Hair follicle dermal papilla cell (primary cell): ENCODE data around the gene CNN2. TPM values are rescaled to one million over a fixed set of nuclear protein-coding genes. Genes with fewer than 3 reads are reported as not detected.
A peak's percentile ranks its signal among the peaks of the same experiment; 100 is the strongest.

ENCODE experiments used
- small RNA-seq: library from RNA; depleted of rRNA; stranded (forward); fragments of <200 nt; gene quantifications from one replicate; pipeline ENCODE3, GENCODE V24; 2012
- total RNA-seq: library from RNA; depleted of rRNA; stranded (reverse); fragments of >200 nt; gene quantifications from 2 replicates; pipeline ENCODE4 v1.2.3, GENCODE V29; 2012

Gene CNN2
- 745 and 827 TPM in 2 replicates for total RNA-seq

DNA sequence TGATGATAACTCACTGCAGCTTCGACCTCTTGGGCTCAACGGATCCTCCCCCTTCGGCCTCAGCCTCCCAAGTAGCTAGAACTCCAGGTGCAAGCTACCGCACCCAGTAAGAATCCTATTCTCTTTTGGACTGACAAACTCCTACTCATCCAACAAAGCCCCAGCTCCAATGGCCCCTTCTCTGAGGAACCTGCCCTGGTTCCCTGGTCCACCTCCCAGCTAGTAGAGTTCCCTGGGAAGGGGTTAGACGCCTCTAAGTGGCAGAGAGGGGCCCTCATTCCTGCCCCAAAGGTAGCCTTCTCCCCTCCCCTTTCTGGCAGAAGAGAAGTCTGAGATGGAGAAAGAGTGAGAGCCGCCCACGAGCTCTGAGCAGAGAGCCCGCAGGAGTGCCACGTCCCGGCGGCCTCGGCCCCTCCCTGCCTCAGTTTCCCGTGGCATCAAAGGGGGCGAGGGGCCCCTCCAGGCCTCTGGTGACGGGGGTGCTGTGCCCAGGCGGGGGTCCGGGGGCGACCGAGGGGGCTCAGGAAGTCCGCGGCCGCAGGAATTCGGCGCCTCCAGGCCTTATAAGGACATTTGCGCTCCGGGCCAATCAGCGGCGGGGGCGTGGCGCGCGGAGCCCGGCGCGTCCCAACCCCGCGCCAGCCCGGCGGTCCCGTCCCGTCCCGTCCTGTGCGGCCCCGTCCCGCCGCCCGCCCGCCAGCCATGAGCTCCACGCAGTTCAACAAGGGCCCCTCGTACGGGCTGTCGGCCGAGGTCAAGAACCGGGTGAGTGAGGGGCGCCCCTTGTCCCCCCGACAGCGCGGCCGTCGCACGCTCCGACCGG lies at the start of gene CNN2:
Gene CNN2, plus strand, starts transcription at position 649 of the 823 bp plus-strand sequence. Its CDS starts 54 bp downstream, at position 703.

DNA sequence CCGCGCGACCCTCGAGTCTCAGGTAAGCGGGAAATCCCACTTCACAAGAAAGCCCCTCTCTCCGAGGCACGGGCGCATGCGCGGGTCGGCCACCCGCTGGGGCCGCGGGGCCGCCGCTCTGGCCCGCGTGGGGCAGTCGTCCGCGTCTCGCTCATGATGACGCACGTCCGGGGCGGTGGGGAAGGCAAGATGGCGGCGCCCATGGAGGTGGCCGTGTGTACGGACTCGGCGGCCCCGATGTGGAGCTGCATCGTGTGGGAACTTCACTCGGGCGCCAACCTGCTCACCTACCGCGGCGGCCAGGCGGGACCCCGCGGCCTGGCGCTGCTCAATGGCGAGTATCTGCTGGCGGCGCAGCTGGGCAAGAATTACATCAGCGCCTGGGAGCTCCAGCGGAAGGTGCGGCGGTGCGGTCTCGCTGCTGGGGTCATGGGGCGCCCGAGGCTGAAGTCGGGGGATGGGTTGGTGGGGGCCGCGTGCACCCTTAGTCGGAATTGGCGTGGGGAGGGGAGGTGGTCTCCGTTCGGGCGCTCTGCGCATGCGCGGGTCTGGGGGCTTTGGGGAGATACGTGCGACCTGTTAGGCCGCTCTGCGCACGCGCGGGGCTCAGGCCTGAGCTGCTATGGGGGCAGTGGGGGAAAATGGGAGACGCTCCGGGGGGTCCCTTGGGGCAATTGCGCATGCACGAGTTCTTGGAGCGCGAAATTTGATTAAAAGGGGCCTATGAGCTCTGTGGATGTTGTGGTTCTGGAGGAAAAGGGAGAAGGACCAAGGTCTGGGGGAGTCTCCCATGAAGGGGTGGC lies 42.0 kb upstream of the CNN2 start, which contains the start of gene WDR18:
Gene WDR18, plus strand, starts transcription at position 181 of the 803 bp plus-strand sequence. Its CDS starts 9 bp downstream, at position 190.

DNA sequence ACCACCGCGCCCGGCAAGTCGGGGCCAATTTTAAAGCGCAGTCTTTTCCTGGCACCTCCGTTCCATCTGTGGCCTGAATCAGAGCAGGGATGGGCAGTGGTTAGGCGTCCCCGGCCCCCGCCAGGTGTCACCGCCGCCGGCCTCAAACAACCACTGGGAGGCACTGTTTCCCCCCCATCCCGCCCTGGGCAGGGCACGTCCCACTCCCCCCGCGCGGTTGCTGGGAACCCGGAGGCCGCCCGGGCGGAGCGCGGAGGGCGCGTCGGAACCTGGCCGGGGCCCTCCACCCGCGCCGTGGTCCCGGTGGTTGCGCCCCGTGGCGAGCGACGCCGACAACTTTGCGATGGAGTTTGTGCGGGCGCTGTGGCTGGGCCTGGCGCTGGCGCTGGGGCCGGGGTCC lies 26.3 kb upstream of the CNN2 start, which contains the start of gene GRIN3B:
Gene GRIN3B, plus strand, starts transcription at position 325 of the 400 bp plus-strand sequence. Its CDS starts 19 bp downstream, at position 344.

DNA sequence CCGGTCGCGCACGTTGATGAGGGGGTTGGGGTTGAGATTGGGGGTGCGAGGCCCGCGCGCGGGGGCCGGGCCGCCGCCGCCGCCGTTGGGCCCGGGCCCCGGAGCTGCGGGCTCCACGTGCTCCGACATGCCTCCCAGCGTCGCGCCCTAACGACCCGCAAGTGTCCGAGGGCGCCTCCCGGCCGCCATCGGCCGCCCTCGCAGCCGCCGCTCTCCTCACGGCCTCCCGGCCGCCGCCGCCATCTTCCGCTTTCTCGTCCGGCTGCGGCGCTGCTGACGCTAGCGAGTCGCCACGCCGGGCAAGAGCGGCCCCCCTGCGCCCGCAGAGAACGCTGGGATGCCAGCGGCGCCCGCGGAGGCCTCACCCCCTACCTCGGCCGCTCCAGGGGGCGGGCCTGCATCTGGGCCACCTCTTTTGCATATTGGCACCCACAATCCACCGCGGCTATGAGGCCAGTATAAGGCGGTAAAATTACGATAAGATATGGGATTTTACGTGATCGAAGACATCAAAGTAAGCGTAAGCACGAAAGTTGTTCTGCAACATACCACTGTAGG lies 5.5 kb upstream of the CNN2 start, which contains the start of gene TMEM259:
Gene TMEM259, minus strand, starts transcription at position 256 of the 558 bp plus-strand sequence. Its CDS starts 127 bp downstream, at position 129.

DNA sequence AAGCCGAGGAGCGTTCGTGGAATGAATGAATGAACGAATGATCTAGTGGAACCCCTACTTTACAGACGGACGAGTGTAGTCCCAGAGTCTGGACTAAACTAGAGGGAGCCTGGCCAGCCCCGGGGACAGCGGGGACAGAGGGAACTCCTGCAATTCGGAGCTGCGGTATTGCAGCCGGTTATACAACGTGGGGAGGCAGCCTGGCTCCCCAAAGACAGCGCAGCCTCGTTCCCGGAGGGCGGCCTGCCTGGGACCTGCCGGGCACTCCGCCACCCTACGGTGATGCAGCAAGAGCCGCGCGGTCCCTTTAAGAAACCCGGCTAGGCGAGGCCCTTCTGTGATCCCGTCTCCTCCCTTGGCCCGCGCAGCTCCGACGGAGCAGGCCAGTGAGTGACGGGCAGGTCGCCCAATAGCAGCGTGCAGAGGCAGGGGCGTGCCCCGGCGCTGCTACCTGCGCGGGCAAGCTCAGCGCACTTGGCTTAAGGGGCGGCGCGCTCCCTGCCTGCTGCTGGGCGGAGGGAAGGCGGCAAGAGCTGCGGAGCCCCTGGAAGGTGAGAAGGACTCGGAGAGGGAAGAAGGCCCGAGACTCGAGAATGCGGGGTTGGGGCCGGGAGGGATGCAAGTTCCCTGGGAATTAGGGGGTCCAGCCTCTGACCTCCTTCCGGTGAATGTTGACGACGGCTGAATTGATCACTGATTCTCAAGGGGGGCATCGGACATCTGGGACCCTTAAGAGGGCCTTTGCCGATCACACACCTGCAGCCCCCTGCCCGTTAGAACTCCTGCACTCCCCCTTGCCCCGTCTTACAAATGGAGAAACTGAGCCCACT lies 13.5 kb downstream of the CNN2 start, which contains the start of gene ABCA7:
Gene ABCA7, plus strand, starts transcription at position 462 of the 830 bp plus-strand sequence. CDS start 1,255 bp downstream, outside the sequence.

DNA sequence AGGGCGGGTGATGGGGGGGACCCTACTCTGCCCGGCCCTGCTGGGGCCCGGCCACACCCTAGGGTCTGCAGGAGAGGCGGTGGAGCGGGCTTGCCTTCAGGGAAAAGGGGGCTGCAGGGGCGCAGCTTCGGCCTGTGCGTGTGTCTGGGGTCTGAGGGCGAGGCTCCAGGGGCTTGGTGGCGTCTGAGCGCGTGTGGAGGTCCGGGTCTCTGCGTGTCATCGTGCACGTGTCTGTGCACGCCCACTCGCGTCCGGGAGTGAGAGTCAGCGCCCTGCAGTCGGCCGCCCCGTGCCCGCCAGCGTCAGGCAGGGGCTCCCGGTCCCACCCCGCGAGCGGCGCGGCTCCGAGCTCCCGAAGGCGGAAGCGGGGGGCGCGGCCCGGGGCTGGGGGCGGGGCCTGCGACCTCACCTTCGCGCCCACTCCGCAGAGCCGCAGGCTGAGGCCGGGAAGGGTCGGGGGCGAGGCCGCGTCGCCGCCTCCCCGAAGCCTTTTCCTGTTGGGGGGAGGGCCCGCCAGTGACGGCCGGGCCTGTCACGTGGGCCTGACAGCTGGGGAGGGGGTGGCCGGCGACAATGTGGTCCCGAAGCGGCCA lies 40.4 kb downstream of the CNN2 start, which contains the start of gene ARHGAP45:
Gene ARHGAP45, plus strand, starts transcription at position 420 of the 593 bp plus-strand sequence. CDS start 239 bp downstream, outside the sequence.

Small RNA genes lying within 50 kb of the gene (small RNA-seq; reads per million reads assigned to genes)
- gene RNU6-2, result 8.6 reads per million, percentile 88 among the genes with 10 or more reads in this experiment

Other genes starting within 250 kb of the CNN2 start
- gene PTBP1, start 229.2 kb upstream of the CNN2 start, total RNA-seq, result 99.9 and 128 TPM in 2 replicates
- gene PLPPR3, start 204.7 kb upstream of the CNN2 start, total RNA-seq, result 1.3 and 2.4 TPM in 2 replicates
- not detected in 2 replicates for gene AZU1, start 198.8 kb upstream of the CNN2 start, total RNA-seq
- gene PRTN3, start 185.6 kb upstream of the CNN2 start, total RNA-seq, result not detected in 2 replicates
- 0.49 and 0.73 TPM in 2 replicates for gene ELANE, start 174.3 kb upstream of the CNN2 start, total RNA-seq
- 33.5 and 41.1 TPM in 2 replicates for gene CFD, start 166.9 kb upstream of the CNN2 start, total RNA-seq
- gene MED16, start 133.4 kb upstream of the CNN2 start, total RNA-seq, result 42.4 and 52.1 TPM in 2 replicates
- not detected in 2 replicates for gene RNU6-9, start 133.1 kb upstream of the CNN2 start, total RNA-seq
- gene R3HDM4, start 113.4 kb upstream of the CNN2 start, total RNA-seq, result 34.6 and 46.8 TPM in 2 replicates
- gene KISS1R, start 109.3 kb upstream of the CNN2 start, total RNA-seq, result not detected in 2 replicates
- 23.9 and 25.5 TPM in 2 replicates for gene ARID3A, start 100.6 kb upstream of the CNN2 start, total RNA-seq
- 32.7 and 32.9 TPM in 2 replicates for gene WDR18, start 42.3 kb upstream of the CNN2 start, total RNA-seq
- 0.85 and 1.5 TPM in 2 replicates for gene GRIN3B, start 26.2 kb upstream of the CNN2 start, total RNA-seq
- gene TMEM259, start 5.5 kb upstream of the CNN2 start, total RNA-seq, result 92.7 and 94.6 TPM in 2 replicates
- gene RNU6-2, start 5.1 kb upstream of the CNN2 start, total RNA-seq, result not detected in 2 replicates
- gene ABCA7, start 13.5 kb downstream of the CNN2 start, total RNA-seq, result 8.3 and 9.4 TPM in 2 replicates
- 0.65 and 1.5 TPM in 2 replicates for gene ARHGAP45, start 40.6 kb downstream of the CNN2 start, total RNA-seq
- gene POLR2E, start 68.8 kb downstream of the CNN2 start, total RNA-seq, result 86.5 and 134 TPM in 2 replicates
- gene GPX4, start 77.4 kb downstream of the CNN2 start, total RNA-seq, result 238 and 301 TPM in 2 replicates
- 109 and 130 TPM in 2 replicates for gene SBNO2, start 147.7 kb downstream of the CNN2 start, total RNA-seq
- 90.2 and 94.1 TPM in 2 replicates for gene STK11, start 179.2 kb downstream of the CNN2 start, total RNA-seq
- 3.2 and 4.2 TPM in 2 replicates for gene CBARP, start 211.4 kb downstream of the CNN2 start, total RNA-seq
- 10.5 and 14.0 TPM in 2 replicates for gene ATP5F1D, start 215.1 kb downstream of the CNN2 start, total RNA-seq
- 32.1 and 35.4 TPM in 2 replicates for gene MIDN, start 222.0 kb downstream of the CNN2 start, total RNA-seq
- gene CIRBP, start 242.7 kb downstream of the CNN2 start, total RNA-seq, result 234 and 348 TPM in 2 replicates
- 13.1 and 15.2 TPM in 2 replicates for gene FAM174C, start 248.9 kb downstream of the CNN2 start, total RNA-seq